GM23248 (cell line): ENCODE results near the gene SEC22A.

Experiments
- EZH2 ChIP-seq: fragments of 200-600 bp; sonication (generic); IDR thresholded peaks from 2 replicates; pipeline ENCODE4 v1.6.1; 2018; ENCODE audit warnings: antibody characterized with exemption, mild to moderate bottlenecking; ENCODE audit not compliant: insufficient read depth, poor library complexity, severe bottlenecking
- EZH2phosphoT487 ChIP-seq: fragments of 200-600 bp; sonication (generic); IDR thresholded peaks from 2 replicates; pipeline ENCODE4 v1.6.1; 2018; ENCODE audit warnings: antibody characterized with exemption, moderate library complexity, mild to moderate bottlenecking, low read depth; ENCODE audit not compliant: insufficient read depth

DNA sequence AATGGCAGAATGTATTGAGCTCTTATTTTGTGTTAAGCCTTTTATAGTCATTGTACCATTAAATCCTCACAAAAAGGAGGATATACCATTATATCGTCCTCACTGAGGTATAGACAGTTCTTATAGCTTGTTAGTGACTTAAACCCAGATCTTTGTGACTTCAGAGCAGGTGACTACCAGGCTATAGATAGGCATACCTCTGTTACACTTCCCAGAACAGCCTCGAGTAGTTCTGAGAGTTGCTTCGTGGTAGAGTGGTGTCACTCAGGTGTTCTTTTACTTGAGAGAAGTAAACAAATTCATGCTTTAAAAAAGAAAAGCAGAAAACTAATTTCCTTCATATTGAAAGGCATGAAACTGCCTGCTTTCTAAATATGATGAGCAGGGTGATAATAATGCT lies 59.9 kb downstream of the SEC22A start:
- TF ChIP-seq EZH2 (no peak), EZH2phosphoT487 (no peak)
